ENCODE data around the gene ALPG.
"Not testable (repeated sequence)": the region's sequence is repeated elsewhere in the genome, so short reads cannot be mapped to it uniquely, and the experiment has no call there.

DNA sequence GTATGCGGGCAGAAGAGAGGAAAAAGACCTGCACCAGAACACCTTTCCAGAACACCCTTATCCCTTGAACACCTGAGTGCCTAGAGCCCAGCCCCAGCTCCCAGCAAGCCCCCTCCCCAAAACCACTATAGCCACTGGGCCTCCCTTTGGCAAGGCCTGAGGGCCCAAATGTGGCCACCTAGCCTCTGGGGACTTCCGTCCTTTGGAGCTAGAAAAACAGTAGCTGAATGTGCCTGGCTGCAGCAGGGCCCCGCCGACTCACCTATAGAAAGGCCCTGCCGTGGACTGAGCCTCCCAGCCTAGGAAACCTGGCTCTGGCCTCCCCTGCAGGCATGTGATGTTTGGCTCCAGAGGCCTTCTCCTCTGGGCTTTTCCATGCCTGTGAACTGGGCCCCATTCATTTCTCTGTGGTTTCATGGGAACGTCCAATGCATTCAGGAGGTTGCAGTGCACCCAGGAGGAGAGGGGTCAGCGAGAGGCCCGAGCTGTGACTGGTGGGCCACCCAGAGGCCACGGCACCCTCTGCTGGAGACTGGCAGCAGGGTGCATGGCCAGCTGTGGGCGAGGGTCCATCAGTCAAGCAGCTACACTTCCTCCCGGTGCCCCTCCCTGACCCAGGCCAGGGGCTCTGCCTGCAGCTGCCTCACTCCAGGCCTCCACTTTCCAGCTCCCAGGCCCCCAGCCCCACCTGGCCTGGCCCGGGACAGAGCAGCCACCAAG, 43.4 kb upstream of the ALPG start:
- TF ChIP-seq, protein P1, sequence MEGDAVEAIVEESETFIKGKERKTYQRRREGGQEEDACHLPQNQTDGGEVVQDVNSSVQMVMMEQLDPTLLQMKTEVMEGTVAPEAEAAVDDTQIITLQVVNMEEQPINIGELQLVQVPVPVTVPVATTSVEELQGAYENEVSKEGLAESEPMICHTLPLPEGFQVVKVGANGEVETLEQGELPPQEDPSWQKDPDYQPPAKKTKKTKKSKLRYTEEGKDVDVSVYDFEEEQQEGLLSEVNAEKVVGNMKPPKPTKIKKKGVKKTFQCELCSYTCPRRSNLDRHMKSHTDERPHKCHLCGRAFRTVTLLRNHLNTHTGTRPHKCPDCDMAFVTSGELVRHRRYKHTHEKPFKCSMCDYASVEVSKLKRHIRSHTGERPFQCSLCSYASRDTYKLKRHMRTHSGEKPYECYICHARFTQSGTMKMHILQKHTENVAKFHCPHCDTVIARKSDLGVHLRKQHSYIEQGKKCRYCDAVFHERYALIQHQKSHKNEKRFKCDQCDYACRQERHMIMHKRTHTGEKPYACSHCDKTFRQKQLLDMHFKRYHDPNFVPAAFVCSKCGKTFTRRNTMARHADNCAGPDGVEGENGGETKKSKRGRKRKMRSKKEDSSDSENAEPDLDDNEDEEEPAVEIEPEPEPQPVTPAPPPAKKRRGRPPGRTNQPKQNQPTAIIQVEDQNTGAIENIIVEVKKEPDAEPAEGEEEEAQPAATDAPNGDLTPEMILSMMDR (IDR thresholded peaks at IDR 0.05; ENCODE audit: insufficient read depth, low read length, poor library complexity, severe bottlenecking), result not testable (repeated sequence)
- TF ChIP-seq EZH2phosphoT487 (conservative IDR thresholded peaks at IDR 0.05; ENCODE audit: low read length), result not testable (repeated sequence)
